ENCODE data around the gene PPP1R37. TPM values are rescaled to one million over a fixed set of nuclear protein-coding genes. Genes with fewer than 3 reads are reported as not detected.
"Not testable (repeated sequence)": the region's sequence is repeated elsewhere in the genome, so short reads cannot be mapped to it uniquely, and the experiment has no call there.

Gene PPP1R37
- total RNA-seq, 1 experiment from 2014 or later, result 106 TPM

DNA sequence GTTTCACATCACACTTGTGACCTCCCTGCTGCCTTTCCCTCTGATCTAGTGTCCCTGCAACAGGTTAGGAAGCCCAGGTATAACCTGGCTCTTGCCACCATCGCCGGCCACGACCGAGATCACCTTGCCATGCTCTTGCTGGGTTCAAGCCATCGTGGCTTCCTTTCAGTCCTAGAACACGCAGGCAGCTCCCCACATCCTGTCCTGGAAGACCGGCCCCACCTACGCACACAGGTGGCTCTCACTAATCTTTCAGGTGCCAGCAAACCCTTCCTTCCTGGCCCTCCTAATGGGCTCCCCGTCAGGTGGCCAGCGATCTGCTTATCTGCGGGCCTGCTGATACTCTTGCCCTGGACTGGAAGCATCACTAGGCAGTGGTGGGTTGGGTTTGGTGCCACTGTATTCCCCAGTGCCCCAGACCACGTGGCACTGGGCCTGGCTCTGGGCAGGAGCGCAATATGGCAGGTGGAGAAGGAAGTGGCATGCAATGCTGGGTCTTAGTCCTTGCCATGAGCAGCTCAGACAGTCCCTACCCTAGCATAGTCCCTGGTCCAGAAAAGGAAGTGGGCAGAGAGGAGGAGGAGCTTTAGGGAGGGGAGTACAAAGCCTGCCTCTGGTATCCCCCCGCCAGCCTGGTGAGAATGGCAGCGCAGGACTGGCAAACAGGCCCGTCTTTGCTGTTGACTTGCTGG, 11.8 kb downstream of the PPP1R37 start:
- no peak for DNase-seq (ENCODE audit: low read depth)
- in situ Hi-C loops (cut with HindIII; ENCODE audit: low pct_unique_long_range_greater_than_20kb, low sequenced_read_pairs), result no loop called here

DNA sequence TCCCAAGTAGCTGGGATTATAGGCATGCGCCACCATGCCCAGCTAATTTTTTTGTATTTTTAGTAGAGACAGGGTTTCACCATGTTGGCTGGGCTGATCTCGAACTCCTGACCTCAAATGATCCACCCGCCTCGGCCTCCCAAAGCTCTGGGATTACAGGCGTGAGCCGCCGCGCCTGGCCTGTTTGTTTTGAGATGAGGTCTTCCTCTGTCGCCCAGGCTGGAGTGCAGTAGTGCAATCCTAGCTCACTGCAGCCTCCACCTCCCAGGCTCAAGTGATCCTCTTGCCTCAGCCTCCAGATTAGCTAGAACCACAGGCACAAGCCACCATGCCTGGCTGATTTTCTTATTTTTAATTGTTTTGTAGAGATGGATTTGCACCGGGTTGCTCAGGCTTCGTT, 13.4 kb downstream of the PPP1R37 start:
- DNase-seq (ENCODE audit: low read depth); in situ Hi-C loops (cut with HindIII; ENCODE audit: low pct_unique_long_range_greater_than_20kb, low sequenced_read_pairs): not testable (repeated sequence)

DNA sequence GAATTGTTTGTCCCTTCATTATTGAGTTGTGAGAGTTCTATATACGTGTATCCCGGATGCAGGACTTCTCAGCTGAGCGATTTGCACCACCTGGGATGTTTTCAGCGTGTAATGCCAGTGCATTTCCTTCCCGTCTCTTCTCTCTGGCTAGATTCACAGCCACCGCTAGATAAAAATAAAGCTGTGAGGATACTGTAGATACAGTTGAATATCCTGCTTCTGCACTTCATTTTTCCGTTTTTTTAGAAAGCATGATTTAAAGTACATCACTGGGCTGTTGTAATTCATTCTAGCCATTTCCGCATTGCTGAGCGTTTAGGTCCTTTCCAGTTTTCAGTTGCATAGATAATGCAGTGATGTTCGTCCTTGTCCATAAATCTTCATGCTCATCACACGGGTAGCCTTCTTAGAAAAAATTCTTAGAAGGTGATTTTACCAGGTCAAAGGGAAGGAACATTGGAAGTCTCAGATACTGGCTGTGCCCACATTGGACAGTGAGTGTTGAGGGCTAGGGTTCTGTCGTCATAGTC, 14.7 kb downstream of the PPP1R37 start:
- in situ Hi-C loops (cut with HindIII; ENCODE audit: low pct_unique_long_range_greater_than_20kb, low sequenced_read_pairs), result no loop called here
- no peak for DNase-seq (ENCODE audit: low read depth)

DNA sequence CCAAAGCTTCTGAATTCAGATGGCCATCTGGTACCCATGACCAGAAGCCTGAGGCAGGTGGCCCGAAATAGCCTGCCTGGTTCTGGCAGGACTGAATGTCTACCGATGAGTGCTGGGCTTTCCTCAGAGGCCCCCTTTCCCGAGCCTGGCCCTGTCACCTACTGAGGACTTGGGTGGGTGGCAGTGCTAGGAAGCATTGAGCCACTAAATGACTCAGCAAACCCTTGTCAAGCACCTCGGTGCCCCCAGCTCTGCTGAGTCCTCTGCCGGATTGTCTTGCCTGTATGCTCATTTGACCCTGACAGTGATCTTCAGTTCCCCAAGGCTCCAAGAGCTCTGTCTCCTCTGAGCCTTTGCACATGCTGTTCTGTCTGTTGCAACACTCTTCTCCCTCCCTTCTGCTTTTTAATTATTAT, 17.9 kb downstream of the PPP1R37 start:
- in situ Hi-C loops (cut with HindIII; ENCODE audit: low pct_unique_long_range_greater_than_20kb, low sequenced_read_pairs), result no loop called here
- peak; percentile 35 for DNase-seq (ENCODE audit: low read depth)

DNA sequence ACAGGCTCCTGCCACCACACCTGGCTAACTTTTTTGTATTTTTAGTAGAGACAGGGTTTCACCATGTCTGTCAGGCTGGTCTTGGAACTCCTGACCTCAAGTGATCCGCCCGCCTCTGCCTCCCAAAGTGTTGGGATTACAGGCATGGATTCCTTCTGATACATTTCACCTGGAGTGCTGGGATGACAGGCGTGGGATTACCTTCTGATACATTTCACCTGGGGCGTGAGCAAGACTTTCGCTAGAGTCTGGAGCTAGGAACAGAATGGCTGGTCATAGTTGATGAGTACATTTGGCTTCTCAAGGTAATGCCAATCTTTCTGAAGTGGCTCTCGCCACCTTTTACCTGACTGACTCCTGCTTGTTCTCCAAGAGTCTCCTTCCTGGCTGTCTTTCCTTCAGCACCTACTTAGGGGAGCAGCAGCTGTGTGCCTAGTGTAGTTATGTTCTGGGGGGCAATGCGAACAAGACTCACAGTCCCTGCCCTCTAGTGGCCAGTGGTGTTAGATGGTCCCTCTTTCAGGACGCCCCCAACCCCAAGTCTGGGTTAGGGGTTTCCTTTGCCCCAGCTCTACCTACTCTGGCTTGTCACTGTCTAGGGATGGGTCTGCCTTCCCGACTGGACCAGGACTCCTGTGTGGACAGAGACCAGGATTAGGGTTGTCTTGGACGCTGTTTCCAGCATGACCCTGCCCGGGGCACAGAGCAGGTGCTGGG, 19.3 kb downstream of the PPP1R37 start:
- DNase-seq (ENCODE audit: low read depth), result no peak
- in situ Hi-C loops (cut with HindIII; ENCODE audit: low pct_unique_long_range_greater_than_20kb, low sequenced_read_pairs), result no loop called here

DNA sequence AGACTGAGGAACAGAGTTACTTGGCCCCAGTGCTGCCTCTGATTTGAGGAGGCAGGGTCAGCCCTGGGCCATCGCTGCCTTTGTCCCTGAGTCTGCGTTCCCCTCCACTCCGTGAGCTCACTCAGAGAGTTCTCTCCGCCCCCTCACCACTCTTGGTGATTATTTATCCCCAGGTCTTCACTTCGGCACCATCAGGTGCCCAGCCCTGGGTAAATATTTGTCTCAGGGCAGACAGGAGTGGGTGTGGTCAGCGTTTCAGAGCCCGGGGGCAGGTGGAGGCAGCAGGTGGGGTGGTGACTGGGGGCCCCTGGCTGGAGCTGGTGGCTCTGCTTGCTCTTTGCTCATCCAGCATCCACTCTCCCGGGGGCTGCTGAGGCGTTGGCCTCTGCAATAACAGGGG, 20.6 kb downstream of the PPP1R37 start:
- DNase-seq (ENCODE audit: low read depth), result no peak
- in situ Hi-C loops (cut with HindIII; ENCODE audit: low pct_unique_long_range_greater_than_20kb, low sequenced_read_pairs), result no loop called here

DNA sequence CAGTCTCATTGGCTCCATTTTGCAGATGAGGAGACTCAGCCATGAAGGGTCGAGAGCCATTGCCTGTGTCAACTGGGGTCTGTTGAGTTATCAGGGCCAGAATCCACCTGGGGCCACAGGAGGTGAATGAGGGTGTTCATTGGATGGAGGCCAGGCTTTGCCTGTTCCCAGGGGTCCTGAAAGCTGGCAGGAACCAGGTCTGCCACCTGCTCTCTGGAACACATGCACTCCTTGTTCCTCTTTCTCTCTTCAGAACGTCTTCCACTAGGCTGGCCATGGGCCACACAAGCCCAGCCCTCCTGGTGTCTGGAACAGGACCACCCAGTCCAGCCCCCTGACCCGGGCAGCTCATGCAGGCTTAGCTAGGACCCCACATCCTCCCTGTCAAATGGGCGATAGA, 21.1 kb downstream of the PPP1R37 start:
- DNase-seq (ENCODE audit: low read depth), result no peak
- in situ Hi-C loops (cut with HindIII; ENCODE audit: low pct_unique_long_range_greater_than_20kb, low sequenced_read_pairs), result no loop called here

DNA sequence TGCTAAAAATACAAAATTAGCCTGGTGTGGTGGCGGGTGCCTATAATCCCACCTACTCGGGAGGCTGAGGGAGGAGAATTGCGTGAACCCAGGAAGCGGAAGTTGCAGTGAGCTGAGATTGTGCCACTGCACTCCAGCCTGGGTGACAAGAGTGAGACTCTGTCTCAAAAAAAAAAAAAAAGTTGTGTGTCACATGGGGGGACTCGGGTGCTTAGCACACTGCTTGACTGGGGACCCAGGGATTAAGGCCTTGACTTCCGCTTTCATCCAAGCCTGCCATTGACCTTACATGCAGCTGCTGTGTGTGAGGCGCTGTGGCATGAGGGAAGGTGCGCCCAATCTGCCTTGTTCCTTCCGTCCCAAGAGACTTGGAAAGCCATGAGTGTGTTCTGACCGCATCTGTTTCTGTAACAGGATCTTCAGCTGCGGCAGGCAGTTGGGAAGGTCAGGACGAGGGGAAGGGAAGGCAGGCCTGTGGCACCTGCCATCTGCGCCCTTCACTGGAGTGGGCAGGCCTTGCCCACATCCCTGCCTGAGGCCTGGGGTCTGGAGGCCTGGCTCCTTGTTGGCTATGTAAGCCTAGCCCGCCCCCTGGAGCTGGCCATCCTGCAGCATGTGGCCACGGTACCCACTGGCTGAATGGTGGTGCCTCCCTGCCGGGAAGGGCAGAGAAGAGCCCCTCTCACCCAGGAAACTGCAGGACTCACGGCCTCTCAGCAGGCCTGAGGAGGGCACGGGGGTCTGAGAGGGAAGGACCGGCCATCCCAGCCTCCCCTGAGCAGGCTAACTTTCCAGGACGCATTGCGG, 23.0 kb downstream of the PPP1R37 start:
- in situ Hi-C loops (cut with HindIII; ENCODE audit: low pct_unique_long_range_greater_than_20kb, low sequenced_read_pairs), result no loop called here
- DNase-seq (ENCODE audit: low read depth), result no peak

DNA sequence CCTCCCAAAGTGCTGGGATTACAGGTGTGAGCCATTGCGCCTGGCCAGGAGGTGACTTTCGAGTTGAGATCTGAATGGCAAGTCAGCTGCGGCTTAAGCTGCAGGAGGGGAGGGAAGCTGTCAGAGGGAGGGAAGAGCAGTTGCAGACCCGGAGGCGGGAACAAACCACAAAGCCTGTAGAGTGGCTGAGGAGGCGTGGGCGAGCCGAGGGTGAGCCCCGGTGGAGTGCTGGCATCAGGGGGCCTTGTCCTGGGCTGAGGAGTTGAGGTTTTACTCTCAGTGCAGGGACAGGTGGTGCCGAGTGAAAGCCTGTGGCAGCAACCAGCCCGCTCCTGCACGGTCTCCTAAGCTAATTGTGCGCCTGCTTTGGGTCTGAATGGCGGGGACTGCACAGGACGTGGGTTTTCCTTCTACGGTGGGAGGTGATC, 24.2 kb downstream of the PPP1R37 start:
- in situ Hi-C loops (cut with HindIII; ENCODE audit: low pct_unique_long_range_greater_than_20kb, low sequenced_read_pairs), result no loop called here
- DNase-seq (ENCODE audit: low read depth), result no peak

DNA sequence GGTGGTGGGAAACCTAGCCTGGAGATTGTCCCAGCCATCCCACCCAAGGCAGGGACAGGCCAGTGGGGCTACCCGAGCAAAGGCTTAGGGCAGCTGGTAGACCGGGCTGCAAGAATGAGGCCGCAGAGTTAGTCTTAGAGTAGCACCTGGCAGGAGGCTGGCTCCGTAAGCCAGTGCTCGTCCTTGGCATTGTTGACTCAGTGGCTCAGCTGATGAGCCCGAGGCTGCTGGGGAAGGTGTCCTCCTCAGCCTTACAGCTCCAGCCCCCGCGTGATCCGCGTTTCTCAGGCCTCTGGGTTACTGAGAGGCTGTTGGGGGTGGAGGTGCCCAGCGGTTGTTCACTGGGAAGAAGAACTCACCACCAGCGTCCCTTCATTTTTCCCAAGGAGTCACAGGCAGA, 24.7 kb downstream of the PPP1R37 start:
- DNase-seq (ENCODE audit: low read depth), result no peak
- in situ Hi-C loops (cut with HindIII; ENCODE audit: low pct_unique_long_range_greater_than_20kb, low sequenced_read_pairs), result no loop called here

DNA sequence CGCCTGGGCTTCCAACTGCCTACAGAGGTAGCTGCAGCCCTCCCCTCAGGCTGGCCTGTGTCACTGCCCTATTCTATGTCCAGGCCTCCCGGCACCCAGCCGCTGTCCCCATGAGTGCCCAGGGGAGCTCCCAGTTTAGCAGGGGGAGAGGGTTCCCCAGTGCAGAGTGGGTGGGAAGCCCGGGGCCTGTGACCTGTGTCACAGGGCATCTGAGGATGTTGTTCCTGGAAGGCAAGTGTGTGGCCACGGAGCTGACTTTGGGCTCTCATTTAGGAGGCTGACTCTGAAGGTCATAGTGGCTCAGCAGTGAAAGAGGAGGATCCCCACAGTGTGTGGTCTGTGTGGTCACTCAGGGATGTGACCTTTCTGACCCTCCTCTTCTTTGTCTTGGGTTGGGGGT, 25.1 kb downstream of the PPP1R37 start:
- in situ Hi-C loops (cut with HindIII; ENCODE audit: low pct_unique_long_range_greater_than_20kb, low sequenced_read_pairs), result no loop called here
- no peak for DNase-seq (ENCODE audit: low read depth)

DNA sequence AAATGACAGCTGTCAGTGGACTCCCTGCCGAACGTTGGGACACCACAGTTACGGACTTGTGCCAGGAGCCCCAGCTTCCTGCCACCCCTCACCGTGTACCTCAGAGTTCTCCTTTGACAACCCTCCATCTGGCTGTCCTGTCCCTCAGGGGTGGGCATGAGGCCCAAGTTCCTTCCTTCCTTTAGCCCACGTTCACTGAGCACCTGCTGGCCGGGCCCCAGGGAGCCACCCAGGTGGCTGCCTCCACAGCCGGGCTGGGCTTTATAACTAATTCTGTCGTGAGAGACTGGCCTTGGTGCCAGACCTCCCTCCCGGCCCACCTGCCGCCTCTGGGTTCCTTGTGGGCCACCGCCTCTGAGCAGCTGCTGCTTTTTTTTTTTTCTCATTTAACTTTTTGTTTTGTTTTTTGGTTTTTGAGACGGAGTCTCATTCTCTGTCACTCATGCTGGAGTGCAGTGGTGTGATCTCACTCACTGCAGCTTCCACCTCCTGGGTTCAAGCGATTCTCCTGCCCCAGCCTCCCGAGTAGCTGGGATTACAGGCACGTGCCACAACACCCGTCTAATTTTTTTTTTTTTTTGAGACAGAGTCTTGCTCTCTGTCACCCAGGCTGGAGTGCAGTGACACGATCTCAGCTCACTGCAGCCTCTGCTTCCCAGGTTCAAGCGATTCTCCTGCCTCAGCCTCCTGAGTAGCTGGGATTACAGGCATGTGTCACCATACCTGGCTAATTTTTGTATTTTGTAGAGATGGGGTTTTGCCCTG, 25.8 kb downstream of the PPP1R37 start:
- DNase-seq (ENCODE audit: low read depth); in situ Hi-C loops (cut with HindIII; ENCODE audit: low pct_unique_long_range_greater_than_20kb, low sequenced_read_pairs): not testable (repeated sequence)

DNA sequence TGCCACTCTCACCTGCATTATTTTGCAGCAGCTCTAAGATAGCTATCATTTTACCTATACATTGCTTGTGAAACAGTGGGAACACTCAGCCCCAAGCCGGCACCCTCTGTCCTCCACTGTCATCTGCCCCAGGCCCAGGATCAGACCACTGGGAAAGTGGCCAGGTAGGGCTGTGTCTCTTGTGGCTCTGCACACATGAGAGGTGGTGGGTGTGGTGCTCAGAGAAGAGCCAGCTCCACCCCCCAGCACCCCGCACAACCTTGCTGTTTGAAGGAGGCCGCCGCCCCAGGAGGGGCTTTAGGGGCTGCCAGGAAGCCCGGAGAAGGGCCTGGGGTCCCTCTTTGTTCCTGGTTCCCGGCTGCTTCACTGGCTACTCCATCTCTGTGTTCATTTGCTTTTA, 26.6 kb downstream of the PPP1R37 start:
- DNase-seq (ENCODE audit: low read depth), result no peak
- in situ Hi-C loops (cut with HindIII; ENCODE audit: low pct_unique_long_range_greater_than_20kb, low sequenced_read_pairs), result no loop called here

DNA sequence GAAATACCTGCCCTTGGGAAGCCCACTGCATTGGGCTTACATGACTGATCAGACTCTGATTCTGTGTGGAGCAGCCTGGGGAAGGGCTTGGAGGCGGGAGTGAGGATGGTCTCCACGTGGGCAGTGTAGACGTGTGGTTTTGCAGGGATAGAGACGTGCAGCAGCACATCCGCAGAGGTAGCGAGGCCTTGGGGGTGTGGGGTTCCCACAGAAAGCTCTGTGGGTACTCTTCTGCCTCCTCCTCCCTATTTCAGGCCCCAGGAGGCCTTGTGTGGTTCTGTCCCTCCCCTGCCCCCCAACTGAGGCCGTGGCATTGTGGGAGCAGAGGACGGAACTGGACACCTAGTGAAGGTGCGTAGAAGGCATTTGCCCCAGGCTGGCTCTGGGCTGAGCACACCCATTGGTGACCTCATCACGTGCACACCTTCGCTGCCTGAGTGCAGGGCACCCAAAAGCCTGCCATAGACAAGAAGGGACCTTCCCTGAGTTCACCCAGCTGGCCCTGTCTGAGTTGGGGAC, 28.9 kb downstream of the PPP1R37 start:
- in situ Hi-C loops (cut with HindIII; ENCODE audit: low pct_unique_long_range_greater_than_20kb, low sequenced_read_pairs), result no loop called here
- DNase-seq (ENCODE audit: low read depth), result no peak

DNA sequence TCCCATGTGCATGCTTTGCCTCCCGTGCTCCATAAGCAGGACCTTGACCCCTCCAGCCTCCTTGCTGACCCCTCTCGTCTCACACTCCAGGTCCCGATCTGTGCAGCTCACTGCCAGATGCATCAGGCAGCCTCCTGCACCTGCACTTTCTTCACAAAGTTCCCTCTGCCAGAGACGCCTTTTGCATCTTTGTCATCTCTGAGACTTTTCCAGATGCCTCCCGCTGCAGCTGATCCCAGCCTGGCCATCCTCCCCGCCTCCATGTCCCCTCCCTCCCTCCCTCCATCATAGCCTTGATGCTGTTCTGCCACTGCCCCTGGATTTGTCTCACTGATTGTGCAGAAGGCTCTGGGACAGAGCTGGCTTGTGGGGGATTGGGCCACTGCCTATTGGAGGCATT, 29.9 kb downstream of the PPP1R37 start:
- no peak for DNase-seq (ENCODE audit: low read depth)
- in situ Hi-C loops (cut with HindIII; ENCODE audit: low pct_unique_long_range_greater_than_20kb, low sequenced_read_pairs), result no loop called here

DNA sequence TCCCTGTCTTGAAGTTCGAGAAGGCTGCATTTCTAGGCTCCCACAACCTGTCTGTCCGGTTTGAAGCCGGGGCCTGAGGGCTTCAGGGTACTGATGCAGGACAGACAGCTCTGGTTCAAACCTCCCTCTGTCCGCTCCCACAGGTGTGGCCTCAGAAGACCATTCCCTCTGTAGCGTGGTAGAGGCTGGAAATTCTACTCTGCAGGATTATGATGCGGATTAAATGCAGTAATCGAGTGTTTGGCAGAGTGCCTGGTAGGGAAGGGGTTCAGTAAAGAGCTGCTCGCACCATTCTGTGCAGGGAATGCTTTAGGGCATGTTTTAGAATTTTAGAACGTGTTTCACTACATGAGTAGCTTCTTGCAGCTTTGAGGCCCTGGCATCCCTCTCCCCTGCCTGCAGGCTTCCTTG, 30.5 kb downstream of the PPP1R37 start:
- no peak for DNase-seq (ENCODE audit: low read depth)
- in situ Hi-C loops (cut with HindIII; ENCODE audit: low pct_unique_long_range_greater_than_20kb, low sequenced_read_pairs), result no loop called here

DNA sequence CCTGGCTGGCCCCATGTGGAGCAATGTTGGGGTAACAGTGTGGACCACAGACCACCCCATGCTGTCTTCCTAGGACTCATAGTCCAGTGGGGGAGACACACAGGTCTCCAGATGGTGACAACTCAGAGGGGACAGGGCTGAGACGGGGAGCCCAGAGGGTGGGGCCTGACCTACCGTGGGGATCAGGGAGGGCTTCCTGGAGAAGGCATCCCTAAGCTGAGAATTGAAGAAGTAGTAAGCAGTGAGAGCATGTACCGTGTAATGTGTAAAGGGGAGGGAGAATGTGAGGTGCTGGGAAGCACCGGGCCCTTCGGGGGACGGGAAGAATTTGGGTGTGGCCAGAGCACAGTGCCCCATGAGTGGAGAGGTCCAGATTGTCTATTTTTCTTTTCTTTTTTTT, 31.0 kb downstream of the PPP1R37 start:
- no peak for DNase-seq (ENCODE audit: low read depth)
- in situ Hi-C loops (cut with HindIII; ENCODE audit: low pct_unique_long_range_greater_than_20kb, low sequenced_read_pairs), result no loop called here

DNA sequence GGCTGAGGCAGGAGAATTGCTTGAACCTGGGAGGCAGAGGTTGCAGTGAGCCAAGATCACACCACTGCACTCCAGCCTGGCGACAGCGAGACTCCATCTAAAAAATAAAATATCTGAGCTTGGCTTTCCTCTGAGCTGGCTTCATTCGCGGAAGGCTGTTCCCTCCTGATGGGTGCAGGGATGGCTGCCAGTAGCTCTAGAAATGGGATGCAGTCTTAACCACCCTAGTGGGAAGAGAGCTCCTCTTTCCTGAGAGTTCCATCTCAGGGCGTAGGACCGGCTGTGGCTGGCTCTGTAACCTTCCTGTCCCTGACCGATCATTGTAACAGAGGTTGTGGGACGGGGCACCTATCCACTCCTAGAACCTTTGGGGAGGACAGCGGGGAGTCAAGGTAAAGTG, 32.4 kb downstream of the PPP1R37 start:
- no peak for DNase-seq (ENCODE audit: low read depth)

More for the DNA sequence above, 32.4 kb downstream of the PPP1R37 start:
- in situ Hi-C loops (cut with HindIII; ENCODE audit: low pct_unique_long_range_greater_than_20kb, low sequenced_read_pairs), result no loop called here
